Measurements from ENCODE around the gene PELI1.
A peak's percentile ranks its signal among the peaks of the same experiment; 100 is the strongest.

Gene PELI1

DNA sequence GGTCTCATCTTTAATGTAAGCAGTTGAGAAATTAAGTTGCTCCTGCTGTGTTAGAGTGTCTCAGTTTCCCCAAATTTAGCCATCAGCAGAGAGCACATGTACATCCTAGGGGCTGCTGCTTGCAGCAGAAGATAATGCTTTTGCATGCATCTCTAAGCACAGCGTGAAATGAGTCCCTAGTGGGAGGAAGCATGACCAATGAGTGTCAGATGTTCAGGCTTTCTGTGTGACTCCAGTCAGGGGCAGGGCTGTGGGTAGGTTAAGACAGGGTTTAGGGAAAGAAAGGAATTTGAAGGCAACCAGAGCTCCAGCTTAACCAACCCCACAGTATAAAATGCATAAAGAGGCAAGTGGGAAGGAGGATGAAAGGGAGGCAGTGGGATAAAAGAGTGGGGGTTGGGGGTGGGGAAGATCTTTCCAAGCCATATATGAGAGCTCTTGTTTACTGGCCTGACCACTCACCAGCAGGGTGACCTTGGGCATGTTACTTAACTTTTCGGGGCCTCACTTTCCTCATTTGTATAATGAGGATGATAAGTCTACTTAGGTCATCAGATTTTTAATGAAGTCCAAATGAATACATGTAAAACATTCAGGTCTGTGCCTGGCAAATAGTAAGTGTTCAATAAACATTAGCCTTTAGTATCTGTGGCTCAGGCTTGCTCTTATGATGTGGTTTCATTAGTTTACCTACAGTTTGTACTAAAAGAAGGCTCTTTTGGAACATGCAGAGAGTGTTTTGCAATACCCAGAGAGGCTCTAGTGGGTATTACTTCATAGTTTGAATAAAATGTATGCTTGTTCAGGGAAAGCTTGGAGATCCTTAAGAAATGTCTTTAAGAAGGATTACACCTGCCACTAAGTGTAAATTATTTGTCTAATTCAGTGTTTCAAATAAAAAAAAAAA, 42.7 kb upstream of the PELI1 start:
- TF ChIP-seq, protein P1, sequence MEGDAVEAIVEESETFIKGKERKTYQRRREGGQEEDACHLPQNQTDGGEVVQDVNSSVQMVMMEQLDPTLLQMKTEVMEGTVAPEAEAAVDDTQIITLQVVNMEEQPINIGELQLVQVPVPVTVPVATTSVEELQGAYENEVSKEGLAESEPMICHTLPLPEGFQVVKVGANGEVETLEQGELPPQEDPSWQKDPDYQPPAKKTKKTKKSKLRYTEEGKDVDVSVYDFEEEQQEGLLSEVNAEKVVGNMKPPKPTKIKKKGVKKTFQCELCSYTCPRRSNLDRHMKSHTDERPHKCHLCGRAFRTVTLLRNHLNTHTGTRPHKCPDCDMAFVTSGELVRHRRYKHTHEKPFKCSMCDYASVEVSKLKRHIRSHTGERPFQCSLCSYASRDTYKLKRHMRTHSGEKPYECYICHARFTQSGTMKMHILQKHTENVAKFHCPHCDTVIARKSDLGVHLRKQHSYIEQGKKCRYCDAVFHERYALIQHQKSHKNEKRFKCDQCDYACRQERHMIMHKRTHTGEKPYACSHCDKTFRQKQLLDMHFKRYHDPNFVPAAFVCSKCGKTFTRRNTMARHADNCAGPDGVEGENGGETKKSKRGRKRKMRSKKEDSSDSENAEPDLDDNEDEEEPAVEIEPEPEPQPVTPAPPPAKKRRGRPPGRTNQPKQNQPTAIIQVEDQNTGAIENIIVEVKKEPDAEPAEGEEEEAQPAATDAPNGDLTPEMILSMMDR (IDR thresholded peaks at IDR 0.05; ENCODE audit: insufficient read depth, low read depth, low read length, missing control alignments), result no peak
- DNase-seq (ENCODE audit: low read depth), result no peak
- no peak overlapping the region for H3K4me3 ChIP-seq (ENCODE audit: low read depth, low read length)

DNA sequence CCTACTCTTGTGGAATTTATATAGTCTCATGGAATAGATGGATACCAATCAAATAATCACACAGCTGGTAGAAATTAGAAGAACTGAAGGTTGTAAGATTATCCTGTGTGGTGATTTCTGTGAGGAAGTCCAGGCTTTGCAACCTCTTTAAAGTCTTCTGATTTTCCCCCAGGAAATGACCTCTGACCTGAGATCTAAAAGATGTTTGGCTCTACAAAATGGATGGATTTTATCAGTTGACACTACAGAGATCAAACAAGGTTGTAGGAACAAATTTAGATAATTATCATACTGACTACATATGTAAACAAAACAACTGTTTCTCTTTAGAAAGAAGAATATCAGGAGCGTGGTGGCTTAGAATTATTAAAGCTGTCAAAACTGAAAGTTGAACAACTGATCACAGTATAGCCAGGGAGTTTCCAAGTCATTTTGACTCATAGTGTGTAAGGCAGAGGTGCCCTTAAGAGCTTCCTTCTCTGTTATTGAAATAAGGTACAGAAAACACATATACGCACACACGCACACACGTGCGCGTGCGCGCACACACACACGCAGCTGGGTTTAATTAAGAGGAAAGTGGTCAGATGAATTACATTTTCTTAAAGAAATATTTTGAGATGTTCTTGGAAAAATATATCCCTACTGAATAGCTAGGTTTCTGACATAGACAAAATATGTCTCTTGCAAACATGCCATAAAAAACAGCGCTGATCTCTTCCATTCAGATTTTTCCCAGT, 35.5 kb upstream of the PELI1 start:
- TF ChIP-seq, protein P1 (IDR thresholded peaks at IDR 0.05; ENCODE audit: insufficient read depth, low read depth, low read length, missing control alignments), result no peak
- H3K4me3 ChIP-seq (ENCODE audit: low read depth, low read length), result no peak overlapping the region
- peak; percentile 81 for DNase-seq (ENCODE audit: low read depth)

DNA sequence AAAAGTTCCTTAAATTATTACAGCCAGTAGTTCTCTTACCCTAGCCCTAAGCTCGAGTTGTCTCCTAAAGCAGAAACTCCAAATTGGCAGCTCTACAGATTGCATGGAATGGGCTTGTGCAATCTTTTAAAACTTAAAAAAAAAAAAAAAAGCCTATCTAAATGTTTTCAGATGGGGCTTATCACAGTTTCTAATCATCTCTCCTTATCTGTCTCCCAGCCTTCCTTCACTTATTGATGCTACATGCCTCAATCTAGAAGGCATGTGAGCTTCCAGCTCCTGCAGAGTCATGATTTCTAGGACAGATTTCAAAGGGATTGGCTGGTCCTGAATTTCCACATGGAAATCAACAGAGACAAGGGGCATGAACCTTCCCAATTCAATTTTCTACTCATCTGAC, 33.1 kb upstream of the PELI1 start:
- H3K4me3 ChIP-seq (ENCODE audit: low read depth, low read length), result no peak overlapping the region
- DNase-seq (ENCODE audit: low read depth), result no peak
- TF ChIP-seq, protein P1 (IDR thresholded peaks at IDR 0.05; ENCODE audit: insufficient read depth, low read depth, low read length, missing control alignments), result no peak

DNA sequence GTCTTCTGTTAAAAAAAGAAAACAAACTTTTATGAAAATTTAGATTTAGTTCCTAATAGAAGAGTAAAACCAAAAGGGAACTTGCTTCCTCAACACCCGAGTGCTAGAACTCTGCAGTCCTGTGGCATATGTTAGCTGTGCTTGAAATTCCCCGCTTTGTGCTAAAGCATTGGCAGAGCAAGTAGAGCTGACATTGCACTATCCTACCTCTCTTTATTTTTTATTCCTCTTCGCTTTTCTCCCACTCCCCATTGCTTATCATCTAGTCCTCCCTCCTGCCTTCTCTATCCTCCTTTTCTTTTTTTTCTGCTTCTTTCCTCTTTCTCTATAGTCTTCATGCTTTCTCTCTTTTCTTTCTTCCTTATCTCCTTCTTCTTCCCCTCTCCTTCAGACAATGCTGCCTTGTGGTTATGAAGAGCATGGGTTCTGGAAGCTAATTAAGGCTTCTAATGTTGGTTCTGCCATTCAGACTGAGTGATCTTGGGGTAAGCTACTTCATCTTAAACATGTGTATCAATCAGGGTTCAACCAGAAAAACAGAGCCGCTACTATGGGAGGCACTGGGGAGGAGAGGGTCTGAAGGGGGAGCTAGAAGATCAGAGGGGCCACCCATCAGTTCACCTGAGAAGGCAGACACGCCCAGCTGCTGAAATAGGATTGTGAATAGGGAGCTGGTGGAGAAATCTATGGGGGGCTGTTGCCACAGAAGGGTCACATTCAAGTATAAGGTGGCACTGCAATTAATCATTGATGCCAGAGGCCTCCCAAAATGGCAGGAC, 31.4 kb upstream of the PELI1 start:
- TF ChIP-seq, protein P1 (IDR thresholded peaks at IDR 0.05; ENCODE audit: insufficient read depth, low read depth, low read length, missing control alignments), result no peak
- no peak for DNase-seq (ENCODE audit: low read depth)
- no peak overlapping the region for H3K4me3 ChIP-seq (ENCODE audit: low read depth, low read length)

DNA sequence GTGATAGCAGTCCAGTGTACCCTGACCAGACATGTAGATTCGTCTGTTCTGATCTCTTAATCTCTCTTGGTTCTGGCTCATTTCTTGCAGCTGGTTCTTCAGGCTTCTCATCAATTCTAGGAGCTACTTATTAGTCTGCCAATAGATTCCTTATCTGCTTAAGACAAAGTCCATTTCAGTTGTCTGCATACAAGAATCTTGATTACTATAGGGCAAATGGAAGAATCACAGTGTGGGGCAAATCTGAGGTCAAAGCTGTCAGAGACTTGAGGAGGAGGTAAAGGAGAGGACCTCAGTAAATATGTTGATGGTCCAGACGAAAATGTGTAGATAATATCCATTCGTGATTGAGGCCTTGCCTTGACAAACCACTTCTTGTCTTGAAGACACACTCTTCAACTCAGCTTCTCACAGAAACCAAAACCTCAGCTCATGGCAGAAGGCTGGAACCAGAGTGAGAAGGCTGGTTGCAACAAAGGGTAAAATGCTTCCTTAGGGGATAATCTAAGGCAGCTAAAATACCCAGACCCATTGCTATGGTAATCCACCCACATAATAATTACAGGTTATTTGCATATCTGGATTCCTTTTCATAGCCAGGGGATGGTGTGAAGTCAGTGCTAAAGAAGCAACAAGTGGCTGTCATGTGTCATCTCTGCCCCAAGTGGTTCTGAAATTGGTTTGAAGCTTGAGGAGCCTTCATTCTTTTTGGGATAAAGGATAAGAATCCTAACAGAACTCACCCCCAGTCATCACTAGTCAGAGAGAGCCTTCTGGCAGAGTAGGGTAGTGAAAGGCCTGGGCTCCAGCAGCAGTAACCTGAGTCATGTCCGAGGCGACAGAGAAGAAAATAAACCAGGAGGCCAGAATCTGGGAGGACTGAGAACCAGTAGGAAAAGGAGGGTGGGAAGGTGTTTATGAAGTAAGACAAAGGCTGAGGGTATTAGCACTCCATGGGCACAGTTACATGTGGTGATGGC, 29.2 kb upstream of the PELI1 start:
- TF ChIP-seq, protein P1 (IDR thresholded peaks at IDR 0.05; ENCODE audit: insufficient read depth, low read depth, low read length, missing control alignments), result no peak
- no peak overlapping the region for H3K4me3 ChIP-seq (ENCODE audit: low read depth, low read length)
- peak; percentile 21 for DNase-seq (ENCODE audit: low read depth)

DNA sequence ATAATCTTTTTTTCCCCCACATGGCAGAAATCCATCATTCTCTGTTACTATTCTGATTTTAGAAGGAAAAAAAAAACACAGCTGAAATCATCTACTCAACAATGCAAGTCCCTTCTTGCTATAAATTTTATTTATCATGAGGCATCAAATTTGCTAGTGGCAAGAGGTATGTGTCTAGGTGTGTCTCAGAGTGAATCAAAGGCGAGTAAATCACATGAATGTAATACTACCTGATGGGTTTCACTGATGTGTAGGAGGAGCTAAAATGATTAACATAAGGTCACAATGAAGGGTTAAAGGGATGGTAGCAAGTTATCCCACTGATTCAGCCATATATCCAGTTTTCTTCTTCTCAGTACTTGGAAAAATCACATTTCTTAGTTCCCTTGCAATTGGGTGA, 24.5 kb upstream of the PELI1 start:
- H3K4me3 ChIP-seq (ENCODE audit: low read depth, low read length), result no peak overlapping the region
- DNase-seq (ENCODE audit: low read depth), result no peak
- TF ChIP-seq, protein P1 (IDR thresholded peaks at IDR 0.05; ENCODE audit: insufficient read depth, low read depth, low read length, missing control alignments), result no peak

All from GM12865 (cell line).